HepG2 (cell line): ENCODE measurements around the gene MORN1. TPM values are rescaled to one million over a fixed set of nuclear protein-coding genes. Genes with fewer than 3 reads are reported as not detected.

Experiments
- ATF1 ChIP-seq: IDR thresholded peaks from 2 replicates; pipeline ENCODE4 v1.6.1; 2016; ENCODE audit warnings: mild to moderate bottlenecking, control low read depth
- CHD2 ChIP-seq: IDR thresholded peaks from 2 replicates; pipeline ENCODE4 v1.6.1; 2011; ENCODE audit warnings: low read depth, low read length, improper control_type of control experiment
- HDAC1 ChIP-seq: sonication (generic); formaldehyde crosslinking; IDR thresholded peaks from 2 replicates; pipeline ENCODE4 v1.5.1; 2020; ENCODE audit warnings: mild to moderate bottlenecking, missing genetic modification reagents
- JUND ChIP-seq: sonication (generic); formaldehyde crosslinking; IDR thresholded peaks from 2 replicates; pipeline ENCODE4 v1.8.0; 2022; ENCODE audit warnings: mild to moderate bottlenecking, missing genetic modification reagents
- MED13 ChIP-seq: sonication (generic); formaldehyde crosslinking; IDR thresholded peaks from 2 replicates; pipeline ENCODE4 v1.5.0; 2020; ENCODE audit warnings: missing genetic modification reagents
- MEF2D ChIP-seq: sonication (generic); formaldehyde crosslinking; IDR thresholded peaks from 2 replicates; pipeline ENCODE4 v1.5.1; 2020; ENCODE audit warnings: mild to moderate bottlenecking, missing genetic modification reagents
- MEIS1 ChIP-seq: sonication (generic); formaldehyde crosslinking; IDR thresholded peaks from 2 replicates; pipeline ENCODE4 v1.9.0; 2021; ENCODE audit warnings: mild to moderate bottlenecking, missing genetic modification reagents, moderate library complexity, borderline replicate concordance
- MTF2 ChIP-seq: sonication (generic); formaldehyde crosslinking; IDR thresholded peaks from 2 replicates; pipeline ENCODE4 v1.5.0; 2020; ENCODE audit warnings: missing genetic modification reagents, borderline replicate concordance
- NR1H2 ChIP-seq: sonication (generic); formaldehyde crosslinking; IDR thresholded peaks from 2 replicates; pipeline ENCODE4 v1.8.1; 2022; ENCODE audit warnings: low read depth, missing genetic modification reagents, borderline replicate concordance
- POLR2A ChIP-seq, 2 experiments: IDR thresholded peaks; 2 replicates each; pipeline ENCODE4 v1.6.1; 2011; ENCODE audit warnings: low read depth in 2 of 2, low read length in 2 of 2, mild to moderate bottlenecking in 1 of 2, moderate library complexity in 1 of 2; ENCODE audit not compliant: insufficient read depth in 1 of 2
- RAD51 ChIP-seq: fragments of 450-650 bp; IDR thresholded peaks from 2 replicates; pipeline ENCODE4 v1.6.1; 2016; ENCODE audit warnings: borderline replicate concordance
- RARG ChIP-seq: sonication (generic); formaldehyde crosslinking; IDR thresholded peaks from 2 replicates; pipeline ENCODE4 v1.4.0; 2020; ENCODE audit warnings: low read depth, mild to moderate bottlenecking, missing genetic modification reagents
- RBM39 ChIP-seq: fragments of 200-400 bp; formaldehyde crosslinking; IDR thresholded peaks from one replicate; pipeline ENCODE4 v1.6.1; 2018; ENCODE audit warnings: antibody characterized with exemption, mild to moderate bottlenecking, low read depth, low read length; ENCODE audit not compliant: poor library complexity, severe bottlenecking
- SOX6 ChIP-seq, 2 experiments: fragments of 450-650 bp in 1 of 2; sonication (generic) in 1 of 2; formaldehyde crosslinking in 1 of 2; IDR thresholded peaks; 2 replicates each; pipeline versions ENCODE4 v1.4.0 to v1.6.1; 2017 to 2020; ENCODE audit warnings: antibody characterized with exemption in 1 of 2, mild to moderate bottlenecking in 1 of 2, missing genetic modification reagents in 1 of 2
- SRF ChIP-seq: IDR thresholded peaks from 2 replicates; pipeline ENCODE4 v1.6.1; 2011; ENCODE audit warnings: mild to moderate bottlenecking, low read depth, low read length, moderate library complexity
- THYN1 ChIP-seq: sonication (generic); formaldehyde crosslinking; IDR thresholded peaks from 2 replicates; pipeline ENCODE4 v1.8.1; 2023; ENCODE audit warnings: low read depth, mild to moderate bottlenecking, moderate library complexity, missing genetic modification reagents, borderline replicate concordance
- ZNF614 ChIP-seq: IDR thresholded peaks from 2 replicates; pipeline ENCODE4 v1.6.1; 2018; ENCODE audit warnings: missing biosample characterization, missing genetic modification reagents, inconsistent platforms, borderline replicate concordance
- ZNF83 ChIP-seq: sonication (generic); formaldehyde crosslinking; IDR thresholded peaks from 2 replicates; pipeline ENCODE4 v1.4.0; 2020; ENCODE audit warnings: missing genetic modification reagents, mild to moderate bottlenecking, borderline replicate concordance
- ZNF839 ChIP-seq: sonication (generic); formaldehyde crosslinking; IDR thresholded peaks from 2 replicates; pipeline ENCODE4 v1.4.0; 2020; ENCODE audit warnings: missing genetic modification reagents, mild to moderate bottlenecking, borderline replicate concordance
- polyA plus RNA-seq, 8 experiments: library from polyadenylated mRNA; depleted of rRNA in 3 of 8; stranded (reverse) in 7 of 8; unstranded in 1 of 8; fragments of >200 nt; fragmentation: Illumina TruSeq in 4 of 8; extraction: Trizol in 4 of 8; gene quantifications; 2 replicates each; pipeline versions ENCODE4 v1.2.1 to v1.2.3, GENCODE V29; 2011 to 2016; ENCODE audit warnings: low read depth in 4 of 8, missing spikeins in 1 of 8, mixed read lengths in 1 of 8; ENCODE audit not compliant: insufficient read depth in 1 of 8
- total RNA-seq, 5 experiments: library from RNA; depleted of rRNA; stranded (reverse); fragments of >200 nt; fragmentation: Illumina TruSeq; extraction: Trizol; gene quantifications; 2 replicates each; pipeline ENCODE4 v1.2.3, GENCODE V29; 2016; ENCODE audit warnings: low read depth in 1 of 5
- TF ChIP-seq, protein P1 (sequence below): sonication (generic); formaldehyde crosslinking; IDR thresholded peaks from 2 replicates; pipeline ENCODE4 v1.4.0; 2020; ENCODE audit warnings: mild to moderate bottlenecking, missing genetic modification reagents
- TF ChIP-seq, protein P2 (sequence below): sonication (generic); formaldehyde crosslinking; IDR thresholded peaks from 2 replicates; pipeline ENCODE4 v1.4.0; 2020; ENCODE audit warnings: missing genetic modification reagents, borderline replicate concordance

The MORN1 gene
- total and polyA plus RNA-seq, 2 of the 13 experiments (the other 11 are each of a cell fraction or from before 2014, with no cell fraction given), result 3.1 to 6.5 TPM

DNA sequence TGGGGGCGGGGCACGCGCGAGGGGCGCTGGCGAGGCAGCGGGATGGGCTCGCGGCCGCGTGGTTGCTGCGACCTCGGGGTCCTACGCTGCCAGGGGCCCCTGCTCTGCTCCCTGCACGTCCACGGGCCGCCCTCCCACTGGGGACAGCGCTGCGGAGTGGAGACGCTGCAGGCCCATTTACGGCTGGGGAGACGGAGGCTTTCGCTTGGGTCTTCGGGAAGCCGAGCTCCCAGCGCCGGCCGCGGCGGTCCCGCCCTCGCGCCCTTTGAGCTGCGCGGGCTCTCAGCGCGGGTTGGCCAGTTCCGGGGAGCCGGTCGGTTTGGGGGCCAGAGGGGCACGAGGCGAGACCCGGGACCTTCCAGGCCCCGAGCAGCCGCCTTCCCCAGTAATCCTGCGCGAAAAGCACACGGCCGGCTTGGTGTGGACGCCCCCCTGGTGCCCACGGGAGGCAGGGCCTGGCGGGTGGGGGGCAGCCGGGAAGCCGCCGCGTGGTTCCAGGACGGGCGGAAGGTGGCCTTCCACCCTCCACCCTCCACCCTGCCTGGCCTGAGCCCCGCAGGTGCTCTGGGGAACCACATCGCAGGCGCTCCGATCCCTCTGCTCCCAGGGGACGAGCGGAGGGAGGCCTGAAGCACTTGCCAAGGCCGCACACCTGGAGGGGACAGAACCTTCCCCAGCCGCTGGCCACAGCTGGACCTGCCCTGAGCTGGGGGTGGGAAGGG is 21.6 kb upstream of the MORN1 start (continued):
- TF ChIP-seq RBM39, result peak; percentile 60
- peak; percentile 78; the same call in 1 of the 2 replicates for TF ChIP-seq ZNF83 (CRISPR knock-in tag)
- no peak for TF ChIP-seq JUND (CRISPR knock-in tag)
- 0 out of 2 replicates have a peak, but pooled peaks have one; percentile 12 for TF ChIP-seq ZNF839 (CRISPR knock-in tag)
- TF ChIP-seq ZNF614 (CRISPR knock-in tag), result no peak
- TF ChIP-seq MEF2D (CRISPR knock-in tag), result no peak
- peak; percentile 15; the same call in 1 of the 2 replicates for TF ChIP-seq NR1H2
- no peak for TF ChIP-seq RARG (CRISPR knock-in tag)
- peak in 1 of 2 experiments; percentile 65; a peak in 2 of 4 replicates for TF ChIP-seq POLR2A (IDR thresholded peaks at IDR 0.05; ENCODE audit: insufficient read depth in 1 of 2, low read depth in 2 of 2, low read length in 2 of 2)
- TF ChIP-seq SOX6 (IDR thresholded peaks at IDR 0.05), result no peak
- TF ChIP-seq SOX6 (CRISPR knock-in tag; IDR thresholded peaks at IDR 0.05), result no peak
- TF ChIP-seq RAD51, result no peak
- TF ChIP-seq HDAC1 (CRISPR knock-in tag), result peak; percentile 80; the same call in 1 of the 2 replicates
- TF ChIP-seq, protein P1, sequence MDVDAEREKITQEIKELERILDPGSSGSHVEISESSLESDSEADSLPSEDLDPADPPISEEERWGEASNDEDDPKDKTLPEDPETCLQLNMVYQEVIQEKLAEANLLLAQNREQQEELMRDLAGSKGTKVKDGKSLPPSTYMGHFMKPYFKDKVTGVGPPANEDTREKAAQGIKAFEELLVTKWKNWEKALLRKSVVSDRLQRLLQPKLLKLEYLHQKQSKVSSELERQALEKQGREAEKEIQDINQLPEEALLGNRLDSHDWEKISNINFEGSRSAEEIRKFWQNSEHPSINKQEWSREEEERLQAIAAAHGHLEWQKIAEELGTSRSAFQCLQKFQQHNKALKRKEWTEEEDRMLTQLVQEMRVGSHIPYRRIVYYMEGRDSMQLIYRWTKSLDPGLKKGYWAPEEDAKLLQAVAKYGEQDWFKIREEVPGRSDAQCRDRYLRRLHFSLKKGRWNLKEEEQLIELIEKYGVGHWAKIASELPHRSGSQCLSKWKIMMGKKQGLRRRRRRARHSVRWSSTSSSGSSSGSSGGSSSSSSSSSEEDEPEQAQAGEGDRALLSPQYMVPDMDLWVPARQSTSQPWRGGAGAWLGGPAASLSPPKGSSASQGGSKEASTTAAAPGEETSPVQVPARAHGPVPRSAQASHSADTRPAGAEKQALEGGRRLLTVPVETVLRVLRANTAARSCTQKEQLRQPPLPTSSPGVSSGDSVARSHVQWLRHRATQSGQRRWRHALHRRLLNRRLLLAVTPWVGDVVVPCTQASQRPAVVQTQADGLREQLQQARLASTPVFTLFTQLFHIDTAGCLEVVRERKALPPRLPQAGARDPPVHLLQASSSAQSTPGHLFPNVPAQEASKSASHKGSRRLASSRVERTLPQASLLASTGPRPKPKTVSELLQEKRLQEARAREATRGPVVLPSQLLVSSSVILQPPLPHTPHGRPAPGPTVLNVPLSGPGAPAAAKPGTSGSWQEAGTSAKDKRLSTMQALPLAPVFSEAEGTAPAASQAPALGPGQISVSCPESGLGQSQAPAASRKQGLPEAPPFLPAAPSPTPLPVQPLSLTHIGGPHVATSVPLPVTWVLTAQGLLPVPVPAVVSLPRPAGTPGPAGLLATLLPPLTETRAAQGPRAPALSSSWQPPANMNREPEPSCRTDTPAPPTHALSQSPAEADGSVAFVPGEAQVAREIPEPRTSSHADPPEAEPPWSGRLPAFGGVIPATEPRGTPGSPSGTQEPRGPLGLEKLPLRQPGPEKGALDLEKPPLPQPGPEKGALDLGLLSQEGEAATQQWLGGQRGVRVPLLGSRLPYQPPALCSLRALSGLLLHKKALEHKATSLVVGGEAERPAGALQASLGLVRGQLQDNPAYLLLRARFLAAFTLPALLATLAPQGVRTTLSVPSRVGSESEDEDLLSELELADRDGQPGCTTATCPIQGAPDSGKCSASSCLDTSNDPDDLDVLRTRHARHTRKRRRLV (CRISPR knock-in tag), result peak; percentile 12; the same call in 1 of the 2 replicates
- no peak for TF ChIP-seq CHD2
- TF ChIP-seq MEIS1 (CRISPR knock-in tag), result no peak; the same call in 1 of the 2 replicates
- TF ChIP-seq ATF1 (CRISPR knock-in tag), result no peak
- TF ChIP-seq SRF, result no peak
- 0 out of 2 replicates have a peak, but pooled peaks have one; percentile 91 for TF ChIP-seq MTF2 (CRISPR knock-in tag)
- no peak for TF ChIP-seq THYN1 (CRISPR knock-in tag)
- TF ChIP-seq, protein P2, sequence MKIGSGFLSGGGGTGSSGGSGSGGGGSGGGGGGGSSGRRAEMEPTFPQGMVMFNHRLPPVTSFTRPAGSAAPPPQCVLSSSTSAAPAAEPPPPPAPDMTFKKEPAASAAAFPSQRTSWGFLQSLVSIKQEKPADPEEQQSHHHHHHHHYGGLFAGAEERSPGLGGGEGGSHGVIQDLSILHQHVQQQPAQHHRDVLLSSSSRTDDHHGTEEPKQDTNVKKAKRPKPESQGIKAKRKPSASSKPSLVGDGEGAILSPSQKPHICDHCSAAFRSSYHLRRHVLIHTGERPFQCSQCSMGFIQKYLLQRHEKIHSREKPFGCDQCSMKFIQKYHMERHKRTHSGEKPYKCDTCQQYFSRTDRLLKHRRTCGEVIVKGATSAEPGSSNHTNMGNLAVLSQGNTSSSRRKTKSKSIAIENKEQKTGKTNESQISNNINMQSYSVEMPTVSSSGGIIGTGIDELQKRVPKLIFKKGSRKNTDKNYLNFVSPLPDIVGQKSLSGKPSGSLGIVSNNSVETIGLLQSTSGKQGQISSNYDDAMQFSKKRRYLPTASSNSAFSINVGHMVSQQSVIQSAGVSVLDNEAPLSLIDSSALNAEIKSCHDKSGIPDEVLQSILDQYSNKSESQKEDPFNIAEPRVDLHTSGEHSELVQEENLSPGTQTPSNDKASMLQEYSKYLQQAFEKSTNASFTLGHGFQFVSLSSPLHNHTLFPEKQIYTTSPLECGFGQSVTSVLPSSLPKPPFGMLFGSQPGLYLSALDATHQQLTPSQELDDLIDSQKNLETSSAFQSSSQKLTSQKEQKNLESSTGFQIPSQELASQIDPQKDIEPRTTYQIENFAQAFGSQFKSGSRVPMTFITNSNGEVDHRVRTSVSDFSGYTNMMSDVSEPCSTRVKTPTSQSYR (CRISPR knock-in tag), result peak; percentile 81
- peak; percentile 70; the same call in 1 of the 2 replicates for TF ChIP-seq MED13 (CRISPR knock-in tag)
